ENCODE data around the gene NBEAL1. TPM values are rescaled to one million over a fixed set of nuclear protein-coding genes. Genes with fewer than 3 reads are reported as not detected.
"Not testable (repeated sequence)": the region's sequence is repeated elsewhere in the genome, so short reads cannot be mapped to it uniquely, and the experiment has no call there.

Gene NBEAL1
- total and polyA plus RNA-seq, 11 donors: 3.1 to 26.9 (median 18.1) TPM

DNA sequence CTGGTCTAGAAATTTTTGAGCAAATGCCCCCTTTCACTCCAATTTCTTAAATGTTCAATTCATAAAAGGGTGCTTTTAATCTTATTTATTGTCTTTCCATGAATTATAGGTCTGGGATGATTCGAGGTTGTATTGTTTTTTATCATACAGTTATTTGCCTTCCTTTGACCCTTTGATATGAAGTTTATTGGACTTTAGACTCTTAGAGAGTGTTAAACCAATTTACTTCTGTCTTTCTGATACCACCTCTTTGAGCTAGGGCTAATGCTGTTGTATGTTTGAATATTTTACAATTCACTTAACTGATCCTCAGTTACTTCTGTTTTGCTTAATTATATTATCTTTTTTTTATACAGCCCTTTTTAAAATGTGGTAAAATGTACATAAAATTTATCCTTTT lies 134.5 kb downstream of the NBEAL1 start:
- peaks cover 0 to 8% (median 0%) of the 10 kb centered on the region in 12 donors for H3K9me3 ChIP-seq
- TF ChIP-seq, protein P1, sequence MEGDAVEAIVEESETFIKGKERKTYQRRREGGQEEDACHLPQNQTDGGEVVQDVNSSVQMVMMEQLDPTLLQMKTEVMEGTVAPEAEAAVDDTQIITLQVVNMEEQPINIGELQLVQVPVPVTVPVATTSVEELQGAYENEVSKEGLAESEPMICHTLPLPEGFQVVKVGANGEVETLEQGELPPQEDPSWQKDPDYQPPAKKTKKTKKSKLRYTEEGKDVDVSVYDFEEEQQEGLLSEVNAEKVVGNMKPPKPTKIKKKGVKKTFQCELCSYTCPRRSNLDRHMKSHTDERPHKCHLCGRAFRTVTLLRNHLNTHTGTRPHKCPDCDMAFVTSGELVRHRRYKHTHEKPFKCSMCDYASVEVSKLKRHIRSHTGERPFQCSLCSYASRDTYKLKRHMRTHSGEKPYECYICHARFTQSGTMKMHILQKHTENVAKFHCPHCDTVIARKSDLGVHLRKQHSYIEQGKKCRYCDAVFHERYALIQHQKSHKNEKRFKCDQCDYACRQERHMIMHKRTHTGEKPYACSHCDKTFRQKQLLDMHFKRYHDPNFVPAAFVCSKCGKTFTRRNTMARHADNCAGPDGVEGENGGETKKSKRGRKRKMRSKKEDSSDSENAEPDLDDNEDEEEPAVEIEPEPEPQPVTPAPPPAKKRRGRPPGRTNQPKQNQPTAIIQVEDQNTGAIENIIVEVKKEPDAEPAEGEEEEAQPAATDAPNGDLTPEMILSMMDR (IDR thresholded peaks at IDR 0.05): no peak
- TF ChIP-seq POLR2A (IDR thresholded peaks at IDR 0.05): no peak
- no peak overlapping the region for H3K27ac ChIP-seq
- intact Hi-C loops (cut with DNase I): no loop called here
- H3K4me3 ChIP-seq: no peak overlapping the region
- ATAC-seq (no peak), DNase-seq (no peak)
- H3K27me3 ChIP-seq: no peaks in the 10 kb centered on the region
- 88 to 94% (median 91%) methylated on average over 1 of the region's 1 CpG for WGBS, 4 donors
- H3K36me3 ChIP-seq: peaks cover 0 to 99% (median 60%) of the 10 kb centered on the region in 9 donors
- H3K4me1 ChIP-seq: no peaks in the 10 kb centered on the region

- DNase-seq: no peak
- Histone ChIP-seq H3K9me3 (no peaks in the 10 kb centered on the region), H3K4me3 (no peak overlapping the region), H3K27ac (no peak overlapping the region), H3K36me3 (peaks cover 0 to 98% (median 62%) of the 10 kb centered on the region in 9 donors), H3K4me1 (no peaks in the 10 kb centered on the region), H3K27me3 (no peaks in the 10 kb centered on the region)
- intact Hi-C loops (cut with DNase I): no loop called here
- ATAC-seq: no peak
- 78 to 96% (median 91%) methylated on average over 1 of the region's 1 CpG for WGBS, 4 donors
- TF ChIP-seq, protein P1 (IDR thresholded peaks at IDR 0.05): no peak
- no peak for TF ChIP-seq POLR2A (IDR thresholded peaks at IDR 0.05)
Observed at GRCh38 chr2:203155406-203155805, 140.7 kb downstream of the NBEAL1 start.

DNA sequence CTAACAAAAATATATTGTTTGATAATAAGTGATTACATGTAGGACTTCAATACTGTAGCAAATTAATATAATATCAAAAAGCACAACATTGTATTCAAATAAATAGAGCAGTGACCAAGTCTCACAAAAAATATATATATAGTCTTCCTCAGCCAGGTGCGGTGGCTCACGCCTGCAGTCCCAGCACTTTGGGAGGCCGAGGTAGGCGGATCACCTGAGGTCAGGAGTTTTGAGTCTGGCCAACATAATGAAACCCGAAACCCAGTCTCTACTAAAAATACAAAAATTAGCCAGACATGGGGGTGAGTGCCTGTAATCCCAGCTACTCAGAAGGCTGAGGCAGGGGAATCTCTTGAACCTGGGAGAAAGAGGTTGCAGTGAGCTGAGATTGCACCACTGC lies 148.0 kb downstream of the NBEAL1 start:
- H3K4me3 ChIP-seq; DNase-seq; intact Hi-C loops (cut with DNase I); H3K4me1 ChIP-seq; H3K27ac ChIP-seq; ATAC-seq; H3K9me3 ChIP-seq; H3K27me3 ChIP-seq: not testable (repeated sequence)
- H3K36me3 ChIP-seq: peaks cover 0 to 83% (median 56%) of the 10 kb centered on the region in 9 donors
- 97 to 99% (median 98%) methylated on average over 5 of the region's 5 CpGs for WGBS, 4 donors

GRCh38 chr2:203164311-203164935 lies 149.7 kb downstream of the NBEAL1 start:
- no peak for ATAC-seq

More at GRCh38 chr2:203164311-203164935, 149.7 kb downstream of the NBEAL1 start:
- H3K27me3 ChIP-seq: no peaks in the 10 kb centered on the region
- no peaks in the 10 kb centered on the region for H3K9me3 ChIP-seq
- 95 to 100% (median 99%) methylated on average over 1 of the region's 1 CpG for WGBS, 4 donors
- TF ChIP-seq, protein P1 (IDR thresholded peaks at IDR 0.05): no peak
- no peak for TF ChIP-seq POLR2A (IDR thresholded peaks at IDR 0.05)
- H3K27ac ChIP-seq: no peak overlapping the region
- intact Hi-C loops (cut with DNase I): no loop called here
- no peak overlapping the region for H3K4me3 ChIP-seq
- peaks cover 0 to 80% (median 52%) of the 10 kb centered on the region in 9 donors for H3K36me3 ChIP-seq
- DNase-seq: no peak
- no peaks in the 10 kb centered on the region for H3K4me1 ChIP-seq
